Lung (tissue), 12 donors: ENCODE measurements around the gene SDK2. TPM values are rescaled to one million over a fixed set of nuclear protein-coding genes. Genes with fewer than 3 reads are reported as not detected.

Source experiments
- ATAC-seq: fragments of 200-7000 bp; cut with Tn5 transposase; one replicate; pipeline ENCODE4 v1.9.1; 2020; ENCODE audit warnings: moderate number of reproducible peaks; ENCODE audit not compliant: insufficient read depth, low FRiP score
- DNase-seq, 3 donors: peaks; one replicate each; pipeline ENCODE4 v3.0.0-alpha.2; 2013 to 2017
- H3K27ac ChIP-seq, 2 donors: one replicate each; pipeline ENCODE4 v1.5.1; 2013; ENCODE audit warnings: mild to moderate bottlenecking in 2 of 2, moderate library complexity in 2 of 2, control low read depth in 1 of 2, inconsistent platforms in 1 of 2, low read depth in 1 of 2, low read length in 1 of 2
- H3K27me3 ChIP-seq, 3 donors: one replicate each; pipeline ENCODE4 v1.5.1; 2013; ENCODE audit warnings: low read length in 2 of 3; ENCODE audit not compliant: control insufficient read depth in 3 of 3, insufficient read depth in 3 of 3
- H3K36me3 ChIP-seq, 4 donors: one replicate each; pipeline ENCODE4 v1.5.1; 2013; ENCODE audit warnings: low read length in 4 of 4, mild to moderate bottlenecking in 1 of 4, moderate library complexity in 1 of 4; ENCODE audit not compliant: control insufficient read depth in 4 of 4, insufficient read depth in 4 of 4
- H3K4me1 ChIP-seq, 5 donors: one replicate each; pipeline ENCODE4 v1.5.1; 2013; ENCODE audit warnings: low read length in 5 of 5, mild to moderate bottlenecking in 2 of 5, moderate library complexity in 1 of 5; ENCODE audit not compliant: control insufficient read depth in 5 of 5, insufficient read depth in 5 of 5
- H3K4me3 ChIP-seq: one replicate; pipeline ENCODE4 v1.5.1; 2013; ENCODE audit warnings: mild to moderate bottlenecking, control low read depth, moderate library complexity
- H3K9ac ChIP-seq, 2 donors: one replicate each; pipeline ENCODE4 v1.5.1; 2013; ENCODE audit warnings: low read length in 2 of 2, control low read depth in 1 of 2; ENCODE audit not compliant: insufficient read depth in 1 of 2
- H3K9me3 ChIP-seq, 4 donors: one replicate each; pipeline ENCODE4 v1.5.1; 2013; ENCODE audit warnings: low read length in 3 of 4, mild to moderate bottlenecking in 1 of 4, moderate library complexity in 1 of 4; ENCODE audit not compliant: control insufficient read depth in 4 of 4, insufficient read depth in 3 of 4
- CTCF ChIP-seq: IDR thresholded peaks from 2 replicates; pipeline ENCODE4 v1.5.1; 2012; ENCODE audit warnings: mild to moderate bottlenecking; ENCODE audit errors: control extremely low read depth, extremely low read depth
- WGBS, 2 donors: extraction: QIAGEN DNeasy Blood & Tissue Kit; methylation state at CpG; one replicate each; pipeline ENCODE4 v1.1.7; 2013; 5-methylcytosine and 5-hydroxymethylcytosine counted together
- polyA plus RNA-seq, 2 donors: library from polyadenylated mRNA; stranded (reverse); fragments of 200-250 nt; gene quantifications; one replicate each; pipeline ENCODE4 v1.2.1, GENCODE V29; 2013
- total RNA-seq, 2 donors: library from RNA; depleted of rRNA in 1 of 2; stranded (reverse); fragments of >200 nt in 1 of 2; gene quantifications; one replicate each; pipeline ENCODE4 v1.2.1, GENCODE V29; 2014 to 2021
- donor health status: control.
- donor health status: control.
- donor health status: Bipolar disorder and iron deficiency.
- donor health status: healthy.
- donor health status: DM: yes; HTN: yes; CAD: no.

Gene SDK2
- total and polyA plus RNA-seq, 4 donors = 0.91 to 41.7 (median 4.3) TPM

DNA sequence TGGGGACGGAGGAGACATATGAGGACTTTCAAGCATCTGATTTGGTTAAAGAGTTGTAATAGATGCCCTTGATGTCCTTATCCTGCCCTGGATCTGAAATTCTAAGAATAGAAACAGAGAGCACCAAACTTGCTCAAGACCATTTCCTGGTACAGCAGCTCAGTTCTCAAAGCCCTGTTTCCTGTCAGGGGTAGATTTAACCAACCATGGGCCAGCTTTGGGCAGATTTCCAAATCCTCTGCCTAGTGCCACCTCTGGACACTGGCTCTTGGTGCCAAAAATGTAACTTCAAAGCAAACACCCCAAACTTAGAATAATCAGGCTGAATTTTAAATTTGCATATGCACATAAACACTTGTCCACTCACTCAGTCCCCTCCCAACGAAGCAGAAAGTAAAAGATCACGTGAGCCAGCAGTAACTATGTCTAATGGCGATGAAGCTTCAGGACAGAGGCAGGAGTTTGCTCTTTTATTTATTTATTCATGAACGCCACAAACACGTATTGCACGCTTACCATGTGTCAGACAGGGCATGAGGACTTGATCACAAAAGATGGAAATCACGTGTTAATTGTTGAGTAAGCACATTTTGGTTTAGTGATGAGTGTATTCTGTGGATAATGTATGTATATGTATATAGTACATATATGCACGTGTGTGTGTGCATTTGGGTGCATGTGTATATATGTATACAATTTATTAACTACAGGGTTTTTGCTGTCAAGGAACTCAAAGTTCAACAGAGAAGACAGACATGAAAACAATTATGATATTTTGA is 23.1 kb upstream of the SDK2 start:
- TF ChIP-seq CTCF = no peak
- H3K4me3 ChIP-seq = no peak overlapping the region
- H3K9me3 ChIP-seq = peaks cover 0 to 4% (median 3%) of the 10 kb centered on the region in 4 donors
- peaks cover 0 to 5% (median 0%) of the 10 kb centered on the region in 5 donors for H3K4me1 ChIP-seq
- peaks cover 0 to 8% (median 2%) of the 10 kb centered on the region in 3 donors for H3K27me3 ChIP-seq
- no peak overlapping the region for H3K9ac ChIP-seq
- no peak for ATAC-seq
- 18 to 35% methylated on average over 9 of the region's 9 CpGs for WGBS, 2 donors
- H3K27ac ChIP-seq = no peak overlapping the region
- H3K36me3 ChIP-seq = no peaks in the 10 kb centered on the region
- no peak for DNase-seq

GRCh38 chr17:73663614-73664013 is 19.4 kb upstream of the SDK2 start:
- Histone ChIP-seq H3K9me3 (peaks cover 0 to 4% (median 0%) of the 10 kb centered on the region in 4 donors), H3K9ac (no peak overlapping the region), H3K4me3 (no peak overlapping the region), H3K36me3 (no peaks in the 10 kb centered on the region), H3K27ac (no peak overlapping the region), H3K27me3 (peaks cover 0 to 8% (median 2%) of the 10 kb centered on the region in 3 donors), H3K4me1 (peaks cover 0 to 25% (median 4%) of the 10 kb centered on the region in 5 donors)
- TF ChIP-seq CTCF = no peak
- 84 to 93% methylated on average over 1 of the region's 1 CpG for WGBS, 2 donors
- ATAC-seq (no peak), DNase-seq (no peak)

DNA sequence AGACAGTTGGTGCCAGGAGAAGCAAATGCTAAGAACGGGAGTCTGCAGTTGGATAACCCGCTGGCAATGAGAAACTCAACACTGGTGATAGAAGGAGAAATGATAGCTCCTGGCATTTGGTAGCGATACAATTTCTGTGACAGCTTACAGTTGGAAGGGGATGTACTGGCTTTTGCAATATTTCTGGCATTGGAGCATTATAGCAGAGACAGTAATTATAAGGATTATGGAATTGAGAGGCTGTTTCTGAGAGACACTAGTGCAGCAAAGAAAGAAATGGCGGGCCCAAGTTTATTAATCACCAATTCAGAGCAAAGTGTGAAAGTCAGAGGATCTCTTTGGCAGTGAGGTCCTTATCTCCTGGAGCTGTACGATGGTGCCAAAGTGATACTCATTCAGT is 16.1 kb upstream of the SDK2 start:
- Histone ChIP-seq H3K36me3 (no peaks in the 10 kb centered on the region), H3K9ac (no peak overlapping the region), H3K27me3 (peaks cover 0 to 8% (median 2%) of the 10 kb centered on the region in 3 donors), H3K4me1 (peaks cover 0 to 31% (median 1%) of the 10 kb centered on the region in 5 donors), H3K27ac (no peak overlapping the region), H3K4me3 (no peak overlapping the region), H3K9me3 (no peaks in the 10 kb centered on the region)
- peak in 2 of 3 donors; percentile 62 to 78 for DNase-seq
- TF ChIP-seq CTCF = no peak
- ATAC-seq = no peak
- WGBS, 2 donors = 81 to 87% methylated on average over 5 of the region's 5 CpGs
